Dendritic cell treated with granulocyte-macrophage colony-stimulating factor and Interleukin-4, amounts not matched to agents 40 ng/mL and 50 ng/mL, for 4 days (primary cell): ENCODE measurements around the gene ZNF747.

Source experiments
- H3K27ac Mint-ChIP-seq: one replicate; pipeline ENCODE4 v1.8.0; 2022; ENCODE audit warnings: mild to moderate bottlenecking, mixed read lengths
- H3K27me3 Mint-ChIP-seq: one replicate; pipeline ENCODE4 v1.8.0; 2022; ENCODE audit warnings: mild to moderate bottlenecking, mixed read lengths
- H3K36me3 Mint-ChIP-seq: one replicate; pipeline ENCODE4 v1.8.0; 2022; ENCODE audit warnings: low read depth, mixed read lengths
- H3K4me1 Mint-ChIP-seq: one replicate; pipeline ENCODE4 v1.8.0; 2022; ENCODE audit warnings: low read depth, mixed read lengths
- H3K4me3 Mint-ChIP-seq: one replicate; pipeline ENCODE4 v1.8.0; 2022; ENCODE audit warnings: mild to moderate bottlenecking, moderate library complexity, mixed read lengths
- H3K9me3 Mint-ChIP-seq: one replicate; pipeline ENCODE4 v1.8.0; 2022; ENCODE audit warnings: mixed read lengths
- intact Hi-C: fragments of 100-400 bp; cut with micrococcal nuclease; formaldehyde crosslinking; loops from one replicate; pipeline ENCODE4 v1.15.0; 2022

ZNF747 gene

DNA sequence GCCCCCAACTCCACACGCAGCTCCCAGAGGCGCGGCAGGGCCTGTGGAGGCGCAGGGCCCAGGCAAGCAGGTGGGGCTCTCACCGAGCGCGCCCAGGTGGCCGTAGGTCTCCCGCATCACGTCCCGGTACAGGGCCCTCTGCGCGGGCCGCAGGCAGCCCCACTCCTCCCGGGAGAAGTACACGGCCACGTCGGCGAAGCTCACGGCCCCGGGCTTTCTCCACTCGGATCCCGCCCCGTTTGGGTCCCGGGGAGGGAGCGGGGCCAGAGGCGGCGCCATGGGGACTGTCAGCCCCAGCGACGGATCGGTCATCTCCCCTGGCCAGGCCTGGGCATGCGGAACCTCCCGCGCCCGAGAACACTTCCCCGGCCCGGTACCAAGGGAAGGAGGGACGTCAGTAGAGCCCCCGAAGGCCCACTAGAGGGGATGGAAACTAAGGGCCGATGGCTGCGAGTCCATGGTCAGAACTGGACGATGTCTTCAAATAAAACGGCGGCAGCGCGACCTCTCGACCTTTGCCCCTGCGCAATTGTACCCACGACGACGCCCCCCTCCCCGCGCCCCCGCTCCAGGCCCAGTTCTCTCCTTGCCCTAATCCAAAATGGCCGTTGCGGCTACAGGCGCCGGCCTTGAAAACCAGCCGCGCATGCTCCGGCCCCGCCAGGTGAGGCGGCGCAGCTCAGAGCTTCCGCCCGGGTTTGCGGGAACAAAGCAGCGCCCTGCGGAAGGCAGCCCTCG is at the start of gene ZNF747:
ZNF747 (minus strand) TSS at position 491 of the 738 bp plus-strand sequence; CDS start at position 312, 179 bp downstream.
- H3K36me3 Mint-ChIP-seq = peaks cover 59% of the 10 kb centered on the region
- H3K4me1 Mint-ChIP-seq = peaks cover 66% of the 10 kb centered on the region
- intact Hi-C loops = no loop called here
- peak within 1 kb of the TSS; percentile 87 for H3K4me3 Mint-ChIP-seq
- no peaks in the 10 kb centered on the region for H3K27me3 Mint-ChIP-seq
- no peaks in the 10 kb centered on the region for H3K9me3 Mint-ChIP-seq
- peak within 1 kb of the TSS; percentile 90 for H3K27ac Mint-ChIP-seq

DNA sequence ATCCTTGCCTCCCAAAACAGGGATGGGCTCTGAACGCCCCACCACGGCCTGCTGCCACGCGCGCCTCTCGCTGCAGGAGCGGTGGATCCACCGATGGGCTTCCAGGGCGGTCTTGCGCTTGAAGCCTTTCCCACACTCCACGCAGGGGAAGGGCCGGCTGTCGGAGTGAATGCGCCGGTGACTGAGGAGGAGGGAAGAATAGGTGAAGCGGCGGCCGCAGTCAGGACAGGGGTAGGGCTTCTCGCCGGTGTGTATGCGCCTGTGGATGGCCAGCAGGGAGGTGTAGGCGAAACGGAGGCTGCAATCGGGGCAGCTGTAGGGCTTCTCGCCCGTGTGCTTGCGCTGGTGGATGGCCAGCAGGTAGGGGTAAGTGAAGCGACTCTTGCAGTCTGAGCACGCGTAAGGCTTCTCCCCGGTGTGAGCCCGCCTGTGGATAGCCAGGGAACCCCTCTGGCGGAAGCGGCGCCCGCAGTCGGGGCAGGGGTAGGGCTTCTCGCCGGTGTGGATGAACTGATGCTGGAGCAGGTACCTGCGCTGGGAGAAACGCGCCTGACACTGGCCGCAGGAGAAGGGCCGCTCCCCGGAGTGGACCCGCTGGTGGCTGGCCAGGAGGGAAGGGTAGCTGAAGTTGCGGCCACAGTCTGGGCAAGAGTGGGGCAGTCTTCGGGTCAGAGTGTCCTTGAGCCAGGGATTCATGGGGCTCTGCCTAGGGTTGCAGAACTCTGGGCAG is 48.1 kb upstream of the ZNF747 start:
- Mint-ChIP-seq H3K9me3 (no peaks in the 10 kb centered on the region), H3K4me1 (peaks cover 32% of the 10 kb centered on the region), H3K27me3 (no peaks in the 10 kb centered on the region), H3K27ac (peak overlapping the region; percentile 20), H3K36me3 (peaks cover 58% of the 10 kb centered on the region), H3K4me3 (no peak overlapping the region)
- intact Hi-C loops = no loop called here

DNA sequence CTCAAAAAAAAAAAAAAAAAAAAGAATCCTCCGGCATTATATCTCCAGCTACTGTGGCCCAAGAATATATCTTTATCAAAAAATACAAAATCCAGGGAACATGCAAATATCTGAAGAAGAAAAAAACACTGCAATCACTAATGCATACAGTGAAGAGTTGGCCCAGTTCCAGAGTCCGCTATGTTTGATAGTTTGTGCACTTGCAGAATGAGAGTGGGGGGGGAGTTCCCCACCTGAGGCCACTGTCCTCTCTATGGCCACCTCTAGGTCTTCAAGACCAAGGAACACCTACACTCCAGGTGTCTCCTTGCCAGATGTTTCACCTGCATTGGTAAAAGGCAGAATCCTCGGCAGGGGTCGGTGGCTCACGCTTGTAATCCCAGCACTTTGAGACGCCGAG is 46.8 kb upstream of the ZNF747 start:
- Mint-ChIP-seq H3K27me3 (no peaks in the 10 kb centered on the region), H3K9me3 (no peaks in the 10 kb centered on the region), H3K4me1 (peaks cover 38% of the 10 kb centered on the region), H3K27ac (no peak overlapping the region), H3K4me3 (no peak overlapping the region), H3K36me3 (peaks cover 63% of the 10 kb centered on the region)
- intact Hi-C loops = no loop called here

DNA sequence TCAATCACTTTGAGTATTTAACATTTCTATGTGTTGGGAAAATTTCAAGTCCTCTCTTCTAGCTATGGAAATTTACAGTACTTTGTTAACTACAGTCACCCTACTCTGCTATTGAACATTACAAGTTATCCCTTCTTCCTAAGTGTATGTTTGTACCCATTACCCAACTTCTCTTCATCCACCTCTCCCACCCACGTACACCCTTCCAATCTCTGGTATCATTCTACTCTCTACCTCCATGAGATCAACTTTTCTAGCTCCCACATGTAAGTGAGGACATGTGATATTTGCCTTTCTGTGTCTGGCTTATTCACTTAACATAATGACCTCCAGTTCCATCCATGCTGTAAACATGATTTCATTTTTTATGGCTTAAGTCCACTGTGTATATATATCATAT is 40.0 kb upstream of the ZNF747 start:
- Mint-ChIP-seq H3K36me3 (peaks cover 24% of the 10 kb centered on the region), H3K27me3 (no peaks in the 10 kb centered on the region), H3K27ac (no peak overlapping the region), H3K9me3 (no peaks in the 10 kb centered on the region), H3K4me3 (no peak overlapping the region), H3K4me1 (peaks cover 50% of the 10 kb centered on the region)
- intact Hi-C loops = loop anchor here (5.0 kb wide), 1 partner anchor 47 kb away; the partner anchor contains the start of gene ZNF768

DNA sequence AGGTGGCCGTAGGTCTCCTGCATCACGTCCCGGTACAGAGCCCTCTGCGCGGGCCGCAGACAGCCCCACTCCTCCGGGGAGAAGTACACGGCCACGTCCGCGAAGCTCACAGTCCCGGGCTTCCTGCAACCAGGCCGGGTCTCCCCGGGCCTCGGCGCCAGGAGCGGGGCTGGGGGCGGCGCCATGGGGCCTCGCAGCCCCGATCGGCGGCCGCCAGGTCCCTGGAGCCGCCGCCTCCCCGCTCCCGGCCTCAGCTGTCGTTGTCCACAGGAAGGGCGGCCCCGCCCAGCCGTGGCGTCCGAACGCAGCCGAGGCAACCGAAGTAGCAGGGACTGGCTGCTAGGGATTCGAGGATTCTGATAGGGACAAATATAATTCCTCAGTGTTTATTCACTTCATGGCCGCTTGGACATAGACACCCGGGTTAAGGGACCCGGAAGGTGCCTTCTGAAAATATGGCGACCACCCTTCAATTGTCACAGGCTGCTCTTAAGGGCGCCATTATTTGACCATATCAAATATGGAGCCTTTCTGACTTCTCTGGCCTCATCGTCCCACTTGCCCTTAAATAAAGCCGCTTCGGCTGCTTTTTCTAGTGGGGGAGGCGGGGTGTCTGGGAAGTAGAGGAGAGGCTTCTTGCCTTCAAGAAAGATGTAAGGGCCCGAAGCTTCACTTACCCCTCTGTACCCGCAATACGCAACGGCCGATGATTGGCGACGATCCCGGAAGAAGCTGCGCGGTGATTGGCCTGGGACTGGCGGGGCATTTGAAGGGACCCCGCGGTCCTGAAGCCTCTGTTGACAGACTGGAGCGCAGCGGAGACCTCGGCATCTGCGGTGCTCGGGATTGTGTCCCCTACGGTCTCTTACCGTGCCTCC is 37.0 kb upstream of the ZNF747 start, which contains the start of gene ZNF688:
ZNF688 (minus strand) TSS at position 270 of the 878 bp plus-strand sequence; CDS start at position 185, 85 bp downstream.
- peaks cover under 1% of the 10 kb centered on the region for H3K27me3 Mint-ChIP-seq
- H3K27ac Mint-ChIP-seq = peak within 1 kb of the TSS; percentile 93
- H3K4me1 Mint-ChIP-seq = peaks cover 66% of the 10 kb centered on the region
- no peaks in the 10 kb centered on the region for H3K36me3 Mint-ChIP-seq
- H3K9me3 Mint-ChIP-seq = no peaks in the 10 kb centered on the region
- H3K4me3 Mint-ChIP-seq = peak within 1 kb of the TSS; percentile 88
- intact Hi-C loops = loop anchor here (1.0 to 5.0 kb wide), 2 partner anchors 14 to 44 kb away; partner anchors contain the start of genes ZNF768 and ZNF785

DNA sequence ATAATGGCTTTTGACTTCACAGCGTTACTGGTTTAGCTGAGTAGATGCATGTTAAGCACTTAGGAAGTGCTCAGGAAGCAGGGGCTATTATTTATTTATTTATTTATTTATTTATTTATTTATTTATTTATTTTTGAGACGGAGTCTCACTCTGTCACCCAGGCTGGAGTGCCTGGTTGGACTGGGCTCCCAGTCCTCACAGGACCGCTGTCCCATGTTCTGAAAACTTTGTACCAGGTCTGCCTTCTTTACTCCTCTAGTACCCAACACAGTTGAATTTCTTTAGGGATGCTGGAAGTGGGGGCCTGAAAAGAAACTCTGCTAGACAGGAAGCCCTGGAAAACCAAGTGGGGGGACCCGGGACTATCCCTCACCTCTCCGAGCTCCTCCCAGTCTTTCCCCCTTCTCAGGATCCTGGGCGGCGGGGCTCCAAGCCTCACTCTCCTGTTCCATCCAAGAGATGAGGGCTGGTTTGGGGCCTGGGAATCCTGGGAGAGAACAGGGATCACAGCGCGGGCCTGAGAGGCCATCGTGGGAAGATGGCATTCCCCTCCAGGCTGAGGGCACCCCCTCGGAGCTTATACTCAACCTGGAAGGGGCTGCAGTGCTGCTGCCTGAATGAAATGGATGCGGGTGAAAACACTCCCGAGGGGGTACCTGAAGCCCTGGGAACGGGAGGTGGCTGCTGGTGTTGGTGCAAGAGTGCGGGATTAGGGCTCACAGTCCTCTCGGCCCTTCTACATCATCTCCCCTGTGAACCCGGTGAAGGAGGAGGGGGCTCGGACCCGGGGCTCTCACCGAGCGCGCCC is 36.2 kb upstream of the ZNF747 start:
- Mint-ChIP-seq H3K27ac (peak overlapping the region; percentile 93), H3K36me3 (no peaks in the 10 kb centered on the region), H3K27me3 (peaks cover 6% of the 10 kb centered on the region), H3K4me1 (peaks cover 61% of the 10 kb centered on the region), H3K4me3 (peak overlapping the region; percentile 88), H3K9me3 (no peaks in the 10 kb centered on the region)
- intact Hi-C loops = loop anchor here (5.0 kb wide), 1 partner anchor 44 kb away; the partner anchor contains the start of gene ZNF768

DNA sequence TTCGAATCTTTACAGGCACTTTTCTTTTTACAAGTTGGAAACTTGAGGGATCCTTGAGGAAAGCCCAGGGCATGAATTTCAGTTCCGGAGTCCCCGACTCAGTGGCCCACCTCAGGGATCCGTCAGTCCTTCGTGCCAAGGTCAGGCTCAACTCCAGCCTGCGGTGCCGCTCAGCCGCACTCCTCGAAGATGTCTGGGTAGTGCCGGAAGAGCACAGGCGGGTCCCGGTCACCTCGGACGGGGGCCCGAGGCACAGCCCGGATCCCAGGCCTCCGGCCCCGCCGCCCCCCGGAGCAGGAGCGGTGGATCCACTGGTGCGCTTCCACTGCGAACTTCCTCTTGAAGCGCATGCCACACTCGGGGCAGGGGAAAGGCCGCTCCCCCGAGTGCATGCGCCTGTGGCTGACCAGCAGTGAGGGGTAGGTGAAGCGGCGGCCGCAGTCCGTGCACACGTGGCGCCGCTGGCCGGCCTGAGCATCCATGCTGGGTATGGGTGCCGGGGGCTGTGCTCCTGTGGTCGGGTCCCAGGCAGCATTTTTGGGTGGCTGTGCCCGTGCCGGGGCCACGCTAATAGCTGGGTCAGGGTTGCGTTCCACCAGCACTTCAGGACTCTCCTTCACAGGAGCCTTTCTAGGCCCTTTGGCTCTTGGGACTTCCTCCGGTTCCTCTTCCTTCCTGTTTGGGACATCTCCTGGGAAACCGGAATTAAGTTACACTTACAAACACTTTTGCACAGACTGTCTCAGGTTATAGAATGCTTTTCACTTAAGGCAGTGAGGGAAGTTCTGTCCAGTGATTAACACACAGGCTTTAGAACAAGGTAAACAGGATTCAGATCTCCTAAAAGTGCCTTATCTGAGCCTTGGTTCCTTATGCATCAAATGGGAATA is 35.3 kb upstream of the ZNF747 start:
- peaks cover 8% of the 10 kb centered on the region for H3K27me3 Mint-ChIP-seq
- intact Hi-C loops = loop anchor here (5.0 kb wide), 1 partner anchor 43 kb away; the partner anchor contains the start of gene ZNF768
- H3K4me3 Mint-ChIP-seq = no peak overlapping the region
- H3K27ac Mint-ChIP-seq = no peak overlapping the region
- no peaks in the 10 kb centered on the region for H3K9me3 Mint-ChIP-seq
- H3K36me3 Mint-ChIP-seq = no peaks in the 10 kb centered on the region
- H3K4me1 Mint-ChIP-seq = peaks cover 53% of the 10 kb centered on the region

DNA sequence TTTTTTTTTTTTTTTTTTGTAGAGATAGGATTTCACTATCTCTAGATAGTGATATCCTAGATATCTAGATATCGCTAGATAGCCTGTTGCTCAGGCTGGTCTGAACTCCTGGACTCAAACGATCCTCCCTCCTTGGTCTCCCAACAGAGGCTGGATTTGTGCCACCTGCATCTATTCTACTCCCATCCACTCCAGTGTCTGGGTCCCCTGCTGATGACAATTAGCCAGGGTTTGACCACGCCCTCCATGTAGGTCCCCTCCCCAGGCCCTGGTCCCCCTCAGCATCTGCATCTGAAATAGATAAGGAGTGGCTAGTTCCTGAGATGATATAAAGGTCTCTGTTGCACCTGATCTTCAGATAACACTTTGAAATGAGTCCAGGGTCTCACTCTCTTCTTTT is 34.6 kb upstream of the ZNF747 start:
- Mint-ChIP-seq H3K27ac (no peak overlapping the region), H3K4me3 (no peak overlapping the region), H3K9me3 (no peaks in the 10 kb centered on the region), H3K36me3 (no peaks in the 10 kb centered on the region), H3K27me3 (peaks cover 8% of the 10 kb centered on the region), H3K4me1 (peaks cover 49% of the 10 kb centered on the region)
- intact Hi-C loops = no loop called here

DNA sequence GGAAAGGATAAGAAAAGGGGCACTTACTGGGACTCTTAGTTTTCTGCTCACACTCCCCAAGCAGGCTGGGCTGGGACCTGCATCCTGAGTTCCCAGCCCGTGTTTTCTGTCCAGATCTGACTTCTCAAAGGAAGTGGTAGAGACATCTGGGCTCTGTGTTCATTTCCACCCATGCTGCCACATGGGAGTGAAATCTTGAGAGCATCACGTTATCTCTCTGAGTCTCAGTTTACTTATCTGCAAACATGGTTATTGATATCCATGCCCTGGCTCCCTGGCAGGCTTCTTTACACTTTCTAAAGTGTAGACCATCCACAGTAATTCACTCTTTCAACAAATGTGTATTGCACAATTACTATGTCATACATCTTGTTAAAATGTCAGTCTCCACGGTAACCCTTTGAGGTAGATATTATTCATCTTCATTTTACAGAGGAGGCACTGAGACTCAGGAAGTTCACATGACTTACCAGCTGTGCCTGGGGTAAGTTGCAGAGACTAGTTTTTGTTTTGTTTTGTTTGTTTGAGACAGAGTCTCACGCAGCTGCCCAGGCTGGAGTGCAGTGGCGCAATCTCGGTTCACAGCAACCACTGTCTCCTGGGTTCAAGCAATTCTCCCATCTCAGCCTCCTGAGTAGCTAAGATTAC is 33.5 kb upstream of the ZNF747 start:
- Mint-ChIP-seq H3K27me3 (peaks cover 8% of the 10 kb centered on the region), H3K4me3 (no peak overlapping the region), H3K4me1 (peaks cover 52% of the 10 kb centered on the region), H3K9me3 (no peaks in the 10 kb centered on the region), H3K27ac (peak overlapping the region; percentile 43), H3K36me3 (no peaks in the 10 kb centered on the region)
- intact Hi-C loops = no loop called here

DNA sequence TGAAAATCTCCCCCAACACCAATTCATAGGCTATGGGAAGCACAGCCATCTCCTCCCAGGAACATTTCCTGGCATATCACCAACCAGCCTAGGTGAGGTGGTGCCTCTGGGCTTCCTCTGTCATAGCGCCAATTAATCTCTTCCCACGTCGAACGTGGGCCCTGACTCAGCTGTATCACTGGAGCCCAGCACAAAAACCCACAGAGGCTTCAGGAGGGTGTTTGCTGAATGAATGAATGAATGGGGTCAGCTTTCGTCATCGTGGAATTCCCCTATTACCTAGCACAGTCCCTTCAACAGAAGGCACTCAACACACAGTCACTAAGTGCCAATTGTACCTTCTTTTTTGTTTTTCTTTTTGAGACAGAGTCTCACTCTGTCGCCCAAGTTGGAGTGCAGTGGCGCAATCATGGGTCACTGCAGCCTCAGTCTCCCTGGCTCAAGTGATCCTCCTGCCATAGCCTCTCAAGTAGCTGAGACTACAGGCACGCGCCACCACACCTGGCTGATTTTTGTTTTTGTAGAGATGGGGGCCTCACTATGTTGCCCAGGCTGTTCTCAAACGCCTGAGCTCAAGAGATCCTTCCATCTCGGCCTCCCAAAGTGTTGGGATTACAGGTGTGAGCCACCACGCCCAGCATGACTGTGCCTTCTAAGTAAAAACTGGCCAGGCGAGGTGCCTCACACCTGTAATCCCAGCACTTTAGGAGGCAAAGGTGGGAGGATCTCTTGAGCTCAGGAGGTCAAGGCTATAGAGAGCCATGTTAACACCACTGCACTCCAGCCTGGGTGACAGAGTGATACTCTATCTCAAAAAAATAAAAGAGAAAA is 32.7 kb upstream of the ZNF747 start:
- Mint-ChIP-seq H3K4me3 (no peak overlapping the region), H3K4me1 (peaks cover 48% of the 10 kb centered on the region), H3K27me3 (peaks cover 8% of the 10 kb centered on the region), H3K9me3 (no peaks in the 10 kb centered on the region), H3K36me3 (no peaks in the 10 kb centered on the region), H3K27ac (peak overlapping the region; percentile 43)
- intact Hi-C loops = no loop called here

DNA sequence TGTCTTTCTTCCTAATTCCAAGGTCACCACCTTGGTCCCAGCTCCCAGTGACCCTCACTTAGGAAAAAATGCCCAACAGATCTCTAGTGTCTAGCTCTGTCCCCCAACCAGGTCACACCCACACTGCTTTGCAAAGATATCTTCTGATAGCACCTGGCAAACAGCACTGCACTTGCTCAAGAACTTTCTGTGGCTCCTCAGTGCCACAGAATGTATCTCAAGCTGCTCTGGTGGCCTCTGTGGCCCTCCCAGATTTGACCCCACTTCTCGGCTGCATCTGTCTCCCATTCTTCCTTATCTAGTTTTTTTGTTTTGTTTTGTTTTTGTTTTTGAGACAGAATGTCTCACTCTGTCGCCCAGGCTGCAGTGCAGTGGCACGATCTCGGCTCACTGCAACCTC is 31.9 kb upstream of the ZNF747 start:
- intact Hi-C loops = no loop called here
- peaks cover 8% of the 10 kb centered on the region for H3K27me3 Mint-ChIP-seq
- H3K4me1 Mint-ChIP-seq = peaks cover 50% of the 10 kb centered on the region
- peaks cover 1% of the 10 kb centered on the region for H3K36me3 Mint-ChIP-seq
- no peak overlapping the region for H3K4me3 Mint-ChIP-seq
- H3K9me3 Mint-ChIP-seq = no peaks in the 10 kb centered on the region
- H3K27ac Mint-ChIP-seq = peak overlapping the region; percentile 23
